HG03060 (cell line): ENCODE data around the gene CSDE1.

Experiments
- ATAC-seq: cut with Tn5 transposase; IDR thresholded peaks from one replicate; pipeline ENCODE4 v1.9.1; 2021; ENCODE audit warnings: low read depth, moderate number of reproducible peaks; ENCODE audit not compliant: unreplicated experiment

CSDE1 gene

GRCh38 chr1:114707604-114708003, 50.2 kb downstream of the CSDE1 start:
- no peak for ATAC-seq

GRCh38 chr1:114703242-114703641, 54.5 kb downstream of the CSDE1 start:
- no peak for ATAC-seq

DNA sequence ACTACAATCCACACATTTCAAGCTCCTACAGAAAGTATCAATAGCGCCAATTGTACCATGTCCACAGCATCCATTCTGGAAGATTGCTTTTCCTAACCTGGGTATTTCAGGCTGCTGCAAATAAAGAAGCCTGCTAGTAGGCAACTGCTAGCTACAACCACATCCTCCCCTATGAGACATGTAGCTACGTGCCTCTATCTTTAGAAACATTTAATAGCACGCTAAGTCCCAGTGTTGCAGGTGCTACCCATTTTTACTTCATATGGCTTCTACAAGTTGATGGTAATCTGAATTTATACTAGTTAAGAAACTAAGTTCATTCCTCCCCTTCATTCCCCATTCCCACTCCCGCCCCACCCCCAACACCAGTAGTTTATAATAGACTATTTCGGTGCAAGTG, 55.0 kb downstream of the CSDE1 start:
- ATAC-seq: no peak

DNA sequence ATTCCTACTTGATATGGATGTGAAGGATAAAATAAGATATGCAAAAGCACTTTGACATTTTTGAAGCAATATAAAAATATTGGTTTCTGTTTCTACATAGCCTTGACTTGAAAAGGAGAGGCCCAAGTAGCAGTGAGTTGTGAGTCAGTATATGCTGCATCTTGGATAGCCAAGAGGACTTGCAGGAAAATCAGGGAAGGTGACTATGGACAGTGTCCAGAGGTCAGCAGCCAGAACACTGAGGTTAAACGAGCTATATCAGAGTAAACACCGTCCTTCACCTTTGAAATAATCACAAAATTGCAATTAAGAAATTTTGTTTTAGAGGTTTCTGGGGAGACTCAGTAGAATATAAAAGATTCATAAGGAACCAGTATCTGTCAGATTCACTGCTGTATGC, 55.9 kb downstream of the CSDE1 start:
- ATAC-seq: no peak

DNA sequence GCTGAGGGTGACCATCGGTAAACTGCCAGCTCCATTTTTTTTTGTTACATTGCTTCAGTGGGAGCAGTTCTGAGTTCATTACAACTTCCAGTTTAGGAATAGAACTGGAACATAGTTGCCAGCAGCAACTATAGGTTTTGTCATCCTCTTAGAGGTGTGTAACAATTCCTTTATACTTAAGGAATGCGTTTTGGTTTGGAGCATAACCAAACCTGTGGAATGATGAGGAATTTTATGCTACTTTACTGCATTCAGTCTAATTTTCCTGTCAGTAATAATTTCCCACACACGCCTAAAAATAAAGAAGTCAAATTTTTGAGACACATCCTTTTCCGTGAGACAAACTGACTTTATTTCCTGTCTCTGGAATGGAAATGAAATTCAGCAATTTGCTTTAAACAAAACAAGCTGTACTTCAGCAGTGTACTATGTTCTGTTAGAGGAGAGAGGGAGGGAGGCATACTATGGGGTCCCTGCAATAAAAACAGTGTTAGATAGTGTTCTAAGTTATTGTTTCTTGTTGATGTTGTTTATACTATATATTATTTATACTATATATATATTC, 57.7 kb downstream of the CSDE1 start:
- ATAC-seq: no peak

GRCh38 chr1:114696810-114697209, 61.0 kb downstream of the CSDE1 start:
- no peak for ATAC-seq

- ATAC-seq: no peak
Measured at GRCh38 chr1:114695430-114696058, 62.2 kb downstream of the CSDE1 start, which contains the start of gene AMPD1. AMPD1 (minus strand) TSS chr1:114695546; CDS start chr1:114695471, 75 bp downstream.

GRCh38 chr1:114694540-114695310, 63.1 kb downstream of the CSDE1 start:
- no peak for ATAC-seq

GRCh38 chr1:114692947-114693346, 64.8 kb downstream of the CSDE1 start:
- ATAC-seq: no peak

- no peak for ATAC-seq
Measured at GRCh38 chr1:114691061-114691460, 66.7 kb downstream of the CSDE1 start.

GRCh38 chr1:114690148-114690547, 67.6 kb downstream of the CSDE1 start:
- ATAC-seq: no peak

GRCh38 chr1:114688526-114688925, 69.3 kb downstream of the CSDE1 start:
- no peak for ATAC-seq

- no peak for ATAC-seq
Measured at GRCh38 chr1:114685851-114686250, 71.9 kb downstream of the CSDE1 start.

GRCh38 chr1:114677691-114678090, 80.1 kb downstream of the CSDE1 start:
- no peak for ATAC-seq

DNA sequence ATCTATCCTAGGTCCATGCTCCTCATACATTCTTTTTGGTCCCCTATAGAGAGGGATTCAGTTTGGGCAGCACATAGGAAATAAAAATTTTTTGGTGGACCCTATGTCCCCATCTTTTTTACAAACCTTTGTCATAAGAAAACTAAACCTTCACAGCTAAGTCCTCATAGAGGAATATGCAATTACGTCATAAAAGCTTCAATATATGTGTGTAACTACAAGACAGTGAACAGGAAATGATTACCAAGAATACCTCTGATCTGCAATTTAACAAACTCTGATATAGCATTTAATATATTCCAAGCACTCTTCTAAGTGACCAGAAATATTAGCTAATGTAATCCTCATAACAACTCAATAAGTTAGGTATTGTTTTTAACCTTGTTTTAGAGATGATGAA, 81.7 kb downstream of the CSDE1 start:
- no peak for ATAC-seq

DNA sequence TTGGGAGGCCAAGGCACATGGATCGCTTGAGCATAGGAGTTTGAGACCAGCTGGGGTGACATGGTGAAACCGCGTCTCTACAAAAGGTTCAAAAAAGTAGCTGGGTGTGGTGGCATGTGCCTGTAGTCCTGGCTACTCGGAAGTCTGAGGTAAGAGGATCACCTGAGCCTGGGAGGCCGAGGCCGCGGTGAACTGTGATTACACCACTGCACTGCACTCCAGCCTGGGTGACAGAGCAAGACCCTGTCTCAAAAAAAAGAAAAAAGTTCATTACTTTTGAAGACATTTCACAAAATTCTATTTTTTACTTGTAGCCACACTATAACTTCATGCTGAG, 85.9 kb downstream of the CSDE1 start:
- ATAC-seq: no peak

GRCh38 chr1:114671011-114671938, 86.5 kb downstream of the CSDE1 start:
- no peak for ATAC-seq

DNA sequence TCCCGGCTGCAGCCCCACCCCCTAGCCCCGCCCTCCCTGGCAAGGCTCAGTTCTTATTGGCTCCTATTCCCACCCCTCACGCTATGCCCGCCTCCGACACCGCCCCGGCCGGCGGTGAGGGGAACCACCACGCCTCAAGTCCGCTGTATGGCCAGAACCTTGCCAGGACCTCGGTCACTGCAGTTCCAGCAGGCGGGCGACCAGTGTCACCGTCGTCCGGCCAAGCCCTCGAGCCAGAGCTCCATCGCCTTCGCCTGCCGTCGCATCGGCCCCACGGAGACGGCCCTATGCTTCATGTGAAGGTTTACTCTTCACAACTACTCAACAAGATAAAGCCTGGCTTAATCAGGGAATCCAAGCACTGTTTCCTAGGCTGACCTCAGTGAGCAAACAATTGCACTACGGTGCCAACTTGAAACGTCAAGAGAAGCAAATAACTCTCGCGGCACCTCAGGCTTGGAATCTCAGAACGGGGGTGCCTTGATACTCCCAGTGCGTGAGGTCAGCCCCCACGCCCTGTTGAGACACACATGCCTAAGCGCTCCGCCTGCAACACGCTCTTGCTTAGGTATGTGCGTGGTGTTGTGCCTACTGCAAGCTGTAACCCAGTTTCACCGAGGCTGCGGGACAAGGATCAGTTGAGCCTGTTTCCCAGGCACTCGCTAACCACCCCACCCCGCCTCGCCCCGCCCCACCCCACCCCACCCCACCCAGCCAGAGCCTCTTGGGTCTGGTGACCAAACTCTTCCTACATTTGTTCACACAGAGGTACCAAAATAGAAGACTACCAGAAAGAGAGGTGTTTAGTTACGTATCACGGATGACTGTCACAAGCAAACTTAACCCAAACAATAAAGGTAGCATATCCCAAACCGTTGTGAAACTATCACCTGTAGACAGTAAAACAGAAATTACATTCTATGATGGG, 87.4 kb downstream of the CSDE1 start:
- peak; percentile 86 for ATAC-seq

DNA sequence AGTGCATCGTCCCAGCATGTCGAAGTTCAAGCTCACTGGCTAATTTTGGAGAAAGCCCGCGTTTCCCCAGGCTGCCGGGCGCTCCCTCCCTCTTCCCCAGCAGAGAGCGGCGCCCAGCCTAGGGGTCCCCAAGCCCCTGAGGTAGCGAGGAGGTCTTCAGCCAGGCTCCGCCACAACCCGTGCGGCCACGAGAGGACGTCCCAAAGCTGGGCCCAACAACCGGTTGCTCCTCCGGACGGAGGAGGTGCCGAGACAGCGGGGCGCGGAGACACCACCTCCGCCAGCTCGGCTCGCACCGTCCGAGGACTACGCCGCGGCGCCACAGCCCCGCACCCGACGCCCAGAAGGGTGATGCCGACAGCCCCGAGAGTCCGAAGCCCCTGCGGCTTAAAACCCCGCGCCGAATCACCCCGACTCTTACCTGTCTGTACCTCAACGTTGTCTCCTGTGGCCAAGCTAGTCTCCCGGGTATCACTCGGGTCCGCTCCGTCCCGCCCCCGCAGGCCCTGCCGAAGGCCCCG, 88.2 kb downstream of the CSDE1 start, which contains the start of gene DENND2C:
Gene DENND2C (minus strand): TSS at position 488 of the 521 bp plus-strand sequence. CDS start 44,065 bp downstream, outside the sequence.
- peak; percentile 28 for ATAC-seq
